AG04449 (cell line): ENCODE results near the gene UBXN7.
"Not testable (repeated sequence)": the region's sequence is repeated elsewhere in the genome, so short reads cannot be mapped to it uniquely, and the experiment has no call there.

Experiments
- CTCF ChIA-PET: fragments of 350-600 bp; formaldehyde crosslinking; extraction: SDS; loops from one replicate; lab custom pipeline; 2021; ENCODE audit warnings: antibody characterized with exemption; lab: Yijun Ruan, JAX
- POLR2A ChIA-PET: fragments of 400-600, 350-600 bp; formaldehyde crosslinking; extraction: SDS; loops from one replicate; lab custom pipeline; 2020; ENCODE audit warnings: antibody characterized with exemption, inconsistent platforms; lab: Yijun Ruan, JAX
- DNase-seq: peaks from one replicate; pipeline ENCODE4 v3.0.0-alpha.2; 2010; ENCODE audit warnings: low read depth, low spot score
- H3K4me3 ChIP-seq: 2 replicates; pipeline ENCODE4 v1.5.1; 2011; ENCODE audit warnings: low read depth, mild to moderate bottlenecking, control low read depth, low read length
- TF ChIP-seq, protein P1 (sequence below): IDR thresholded peaks from one replicate; pipeline ENCODE4 v1.5.1; 2011; ENCODE audit warnings: mild to moderate bottlenecking, moderate library complexity, low read length, control low read depth, inconsistent platforms; ENCODE audit not compliant: insufficient read depth; ENCODE audit errors: missing control alignments

UBXN7 gene

GRCh38 chr3:196355668-196356067 lies 76.6 kb downstream of the UBXN7 start:
- POLR2A ChIA-PET, result no interaction called here
- no peak overlapping the region for H3K4me3 ChIP-seq
- DNase-seq, result no peak
- CTCF ChIA-PET, result no interaction called here
- TF ChIP-seq, protein P1, sequence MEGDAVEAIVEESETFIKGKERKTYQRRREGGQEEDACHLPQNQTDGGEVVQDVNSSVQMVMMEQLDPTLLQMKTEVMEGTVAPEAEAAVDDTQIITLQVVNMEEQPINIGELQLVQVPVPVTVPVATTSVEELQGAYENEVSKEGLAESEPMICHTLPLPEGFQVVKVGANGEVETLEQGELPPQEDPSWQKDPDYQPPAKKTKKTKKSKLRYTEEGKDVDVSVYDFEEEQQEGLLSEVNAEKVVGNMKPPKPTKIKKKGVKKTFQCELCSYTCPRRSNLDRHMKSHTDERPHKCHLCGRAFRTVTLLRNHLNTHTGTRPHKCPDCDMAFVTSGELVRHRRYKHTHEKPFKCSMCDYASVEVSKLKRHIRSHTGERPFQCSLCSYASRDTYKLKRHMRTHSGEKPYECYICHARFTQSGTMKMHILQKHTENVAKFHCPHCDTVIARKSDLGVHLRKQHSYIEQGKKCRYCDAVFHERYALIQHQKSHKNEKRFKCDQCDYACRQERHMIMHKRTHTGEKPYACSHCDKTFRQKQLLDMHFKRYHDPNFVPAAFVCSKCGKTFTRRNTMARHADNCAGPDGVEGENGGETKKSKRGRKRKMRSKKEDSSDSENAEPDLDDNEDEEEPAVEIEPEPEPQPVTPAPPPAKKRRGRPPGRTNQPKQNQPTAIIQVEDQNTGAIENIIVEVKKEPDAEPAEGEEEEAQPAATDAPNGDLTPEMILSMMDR, result no peak

- POLR2A ChIA-PET, result no interaction called here
- TF ChIP-seq, protein P1, result no peak
- no peak for DNase-seq
Measured at GRCh38 chr3:196354132-196354531, 78.1 kb downstream of the UBXN7 start.

GRCh38 chr3:196351541-196351940 lies 80.7 kb downstream of the UBXN7 start:
- no peak for DNase-seq
- POLR2A ChIA-PET, result interaction anchor here (0.7 kb wide), 1 partner anchor 33 kb away, joined by 3 read pairs; the partner anchor contains the start of gene DYNLT2B

More at GRCh38 chr3:196354132-196354531, 78.1 kb downstream of the UBXN7 start:
- CTCF ChIA-PET, result no interaction called here
- no peak overlapping the region for H3K4me3 ChIP-seq

DNA sequence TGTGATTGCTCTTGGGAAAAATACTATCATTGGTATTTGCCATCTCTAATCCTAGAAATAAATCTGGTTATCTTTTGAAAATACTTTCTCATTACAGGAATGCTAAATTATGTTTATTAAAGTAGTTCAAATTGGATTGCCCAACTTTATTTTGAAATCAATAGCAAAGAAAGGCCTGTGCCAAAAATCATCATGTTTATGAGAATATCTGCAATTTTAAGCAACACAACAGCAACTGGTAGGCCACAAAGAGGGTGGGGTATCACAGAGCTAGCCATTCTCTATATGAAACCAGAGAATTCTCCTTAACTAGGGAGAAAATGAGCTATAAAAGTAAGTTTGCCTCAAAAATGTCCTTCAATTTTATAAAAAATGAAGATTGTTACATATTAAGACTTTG lies 82.2 kb downstream of the UBXN7 start:
- TF ChIP-seq, protein P1, result no peak
- POLR2A ChIA-PET, result no interaction called here
- CTCF ChIA-PET, result interaction anchor here (1.1 kb wide), 1 partner anchor 82 kb away, joined by 4 read pairs; the partner anchor contains the start of gene UBXN7
- no peak for DNase-seq
- H3K4me3 ChIP-seq, result no peak overlapping the region

More at GRCh38 chr3:196351541-196351940, 80.7 kb downstream of the UBXN7 start:
- TF ChIP-seq, protein P1, result no peak
- no peak overlapping the region for H3K4me3 ChIP-seq
- CTCF ChIA-PET, result interaction anchor here (1.6 kb wide), 1 partner anchor 11 kb away, joined by 3 read pairs; no protein-coding TSS in a partner anchor

- POLR2A ChIA-PET, result no interaction called here
- DNase-seq, result no peak
- TF ChIP-seq, protein P1, result no peak
- H3K4me3 ChIP-seq, result no peak overlapping the region
- CTCF ChIA-PET, result interaction anchor here (0.7 kb wide), 1 partner anchor 11 kb away, joined by 4 read pairs; no protein-coding TSS in a partner anchor
Measured at GRCh38 chr3:196348698-196349097, 83.5 kb downstream of the UBXN7 start.

DNA sequence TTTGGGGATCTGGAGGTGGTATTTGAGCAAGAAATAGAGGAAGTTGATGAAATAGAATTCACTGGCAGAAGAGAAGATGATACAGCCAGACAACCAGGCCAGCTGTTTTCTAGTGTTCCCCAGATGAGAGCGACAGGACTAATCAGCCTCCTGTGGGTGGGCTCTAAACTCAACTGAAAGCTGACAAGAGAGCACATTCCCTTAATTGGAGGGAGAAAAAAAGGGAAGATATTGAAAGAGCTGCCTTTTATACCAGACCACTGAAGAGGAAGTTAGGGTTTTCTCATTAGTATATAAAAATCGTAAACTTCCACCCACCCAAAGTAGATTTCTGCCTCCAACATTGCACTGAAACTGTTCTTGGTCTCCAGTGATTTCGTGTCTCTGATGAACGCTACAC lies 87.6 kb downstream of the UBXN7 start:
- ChIA-PET POLR2A (no interaction called here), CTCF (no interaction called here)
- no peak for DNase-seq
- TF ChIP-seq, protein P1, result no peak
- no peak overlapping the region for H3K4me3 ChIP-seq

DNA sequence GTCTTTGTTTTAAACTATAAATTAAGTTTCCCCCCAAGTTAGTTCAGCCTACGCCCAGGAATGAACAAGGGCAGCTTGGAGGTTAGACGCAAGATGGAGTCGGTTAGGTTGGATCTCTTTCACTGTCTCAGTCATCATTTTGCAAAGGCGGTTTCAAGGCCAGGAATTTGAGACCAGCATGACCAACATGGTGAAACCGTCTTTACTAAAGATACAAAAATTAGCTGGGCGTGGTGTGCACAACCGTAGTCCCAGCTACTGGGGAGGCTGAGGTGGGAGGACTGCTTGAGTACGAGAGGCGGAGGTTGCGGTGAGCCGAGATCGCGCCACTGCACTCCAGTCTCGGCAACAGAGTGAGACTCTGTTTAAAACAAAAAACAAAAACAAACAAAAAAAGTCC lies 88.3 kb downstream of the UBXN7 start:
- H3K4me3 ChIP-seq, POLR2A ChIA-PET, DNase-seq, CTCF ChIA-PET: not testable (repeated sequence)
